ENCODE data around the gene NEK1.
A peak's percentile ranks its signal among the peaks of the same experiment; 100 is the strongest.
"Not testable (repeated sequence)": the region's sequence is repeated elsewhere in the genome, so short reads cannot be mapped to it uniquely, and the experiment has no call there.

Gene NEK1

GRCh38 chr4:169626331-169627282 is 14.2 kb upstream of the NEK1 start:
- no peak overlapping the region for H3K27ac ChIP-seq (ENCODE audit: low read depth, low read length)
- H3K79me2 ChIP-seq (ENCODE audit: control insufficient read depth, insufficient read depth, low read length, unreplicated experiment) = peaks cover 65% of the 10 kb centered on the region
- no peaks in the 10 kb centered on the region for H3K27me3 ChIP-seq (ENCODE audit: insufficient read depth, low read length)
- no peaks in the 10 kb centered on the region for H3K4me1 ChIP-seq (ENCODE audit: control insufficient read depth, insufficient read depth, low read length, unreplicated experiment)
- H2AFZ ChIP-seq (ENCODE audit: low read length, unreplicated experiment) = no peak overlapping the region
- no peak overlapping the region for H3K4me3 ChIP-seq (ENCODE audit: low read depth, low read length)
- H3K36me3 ChIP-seq (ENCODE audit: insufficient read depth, low read length) = no peaks in the 10 kb centered on the region

- H3K4me3 ChIP-seq (ENCODE audit: low read depth, low read length) = no peak overlapping the region
- no peaks in the 10 kb centered on the region for H3K36me3 ChIP-seq (ENCODE audit: insufficient read depth, low read length)
- peaks cover 69% of the 10 kb centered on the region for H3K79me2 ChIP-seq (ENCODE audit: control insufficient read depth, insufficient read depth, low read length, unreplicated experiment)
- no peak overlapping the region for H2AFZ ChIP-seq (ENCODE audit: low read length, unreplicated experiment)
- no peak overlapping the region for H3K27ac ChIP-seq (ENCODE audit: low read depth, low read length)
- no peaks in the 10 kb centered on the region for H3K4me1 ChIP-seq (ENCODE audit: control insufficient read depth, insufficient read depth, low read length, unreplicated experiment)
- H3K27me3 ChIP-seq (ENCODE audit: insufficient read depth, low read length) = no peaks in the 10 kb centered on the region
These were observed 13.5 kb upstream of the NEK1 start for GRCh38 chr4:169625886-169626285.

DNA sequence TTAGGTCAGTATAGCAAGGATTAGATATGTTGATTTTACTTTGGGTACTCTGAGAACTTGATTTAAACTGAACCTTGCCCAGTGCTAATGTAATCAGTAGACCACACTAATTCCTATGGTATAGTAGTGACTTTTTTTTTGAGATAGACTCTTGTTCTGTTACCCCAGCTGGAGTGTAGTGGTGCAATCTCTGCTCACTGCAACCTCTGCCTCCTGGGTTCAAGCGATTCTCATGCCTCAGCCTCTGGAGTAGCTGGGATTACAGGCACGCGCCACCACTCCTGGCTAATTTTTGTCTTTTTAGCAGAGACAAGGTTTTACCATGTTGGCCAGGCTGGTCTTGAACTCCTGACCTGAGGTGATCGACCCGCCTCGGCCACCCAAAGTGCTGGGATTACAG is 11.6 kb upstream of the NEK1 start:
- H3K79me2 ChIP-seq (ENCODE audit: control insufficient read depth, insufficient read depth, low read length, unreplicated experiment) = peaks cover 68% of the 10 kb centered on the region
- not testable (repeated sequence) for H3K4me1 ChIP-seq (ENCODE audit: control insufficient read depth, insufficient read depth, low read length, unreplicated experiment); H3K36me3 ChIP-seq (ENCODE audit: insufficient read depth, low read length); H3K27ac ChIP-seq (ENCODE audit: low read depth, low read length); H3K27me3 ChIP-seq (ENCODE audit: insufficient read depth, low read length); H3K4me3 ChIP-seq (ENCODE audit: low read depth, low read length); H2AFZ ChIP-seq (ENCODE audit: low read length, unreplicated experiment)

GRCh38 chr4:169622566-169622965 is 10.2 kb upstream of the NEK1 start:
- peaks cover 9% of the 10 kb centered on the region for H3K4me1 ChIP-seq (ENCODE audit: control insufficient read depth, insufficient read depth, low read length, unreplicated experiment)
- peak overlapping the region; percentile 85 for H3K4me3 ChIP-seq (ENCODE audit: low read depth, low read length)
- H3K36me3 ChIP-seq (ENCODE audit: insufficient read depth, low read length) = no peaks in the 10 kb centered on the region
- peaks cover 60% of the 10 kb centered on the region for H3K79me2 ChIP-seq (ENCODE audit: control insufficient read depth, insufficient read depth, low read length, unreplicated experiment)
- H2AFZ ChIP-seq (ENCODE audit: low read length, unreplicated experiment) = no peak overlapping the region
- no peaks in the 10 kb centered on the region for H3K27me3 ChIP-seq (ENCODE audit: insufficient read depth, low read length)
- H3K27ac ChIP-seq (ENCODE audit: low read depth, low read length) = peak overlapping the region; percentile 86

GRCh38 chr4:169621731-169622492 is 9.5 kb upstream of the NEK1 start:
- no peak overlapping the region for H2AFZ ChIP-seq (ENCODE audit: low read length, unreplicated experiment)
- H3K4me1 ChIP-seq (ENCODE audit: control insufficient read depth, insufficient read depth, low read length, unreplicated experiment) = peaks cover 9% of the 10 kb centered on the region
- H3K79me2 ChIP-seq (ENCODE audit: control insufficient read depth, insufficient read depth, low read length, unreplicated experiment) = peaks cover 54% of the 10 kb centered on the region
- H3K4me3 ChIP-seq (ENCODE audit: low read depth, low read length) = peak overlapping the region; percentile 85
- H3K27me3 ChIP-seq (ENCODE audit: insufficient read depth, low read length) = no peaks in the 10 kb centered on the region
- H3K36me3 ChIP-seq (ENCODE audit: insufficient read depth, low read length) = no peaks in the 10 kb centered on the region
- H3K27ac ChIP-seq (ENCODE audit: low read depth, low read length) = peak overlapping the region; percentile 86

DNA sequence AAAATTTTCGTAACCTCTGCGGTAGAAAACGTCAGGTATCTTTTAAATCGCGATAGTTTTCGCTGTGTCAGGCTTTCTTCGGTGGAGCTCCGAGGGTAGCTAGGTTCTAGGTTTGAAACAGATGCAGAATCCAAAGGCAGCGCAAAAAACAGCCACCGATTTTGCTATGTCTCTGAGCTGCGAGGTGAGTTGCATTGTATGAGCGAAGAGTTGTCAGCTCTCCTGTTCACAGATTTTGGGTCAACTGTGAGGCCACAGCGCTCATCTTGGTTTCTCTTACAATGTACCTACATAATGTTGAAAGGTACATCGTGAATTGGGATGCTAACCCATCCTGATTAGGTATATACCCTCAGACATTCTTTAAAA is 8.5 kb upstream of the NEK1 start:
- peak overlapping the region; percentile 85 for H3K4me3 ChIP-seq (ENCODE audit: low read depth, low read length)
- no peaks in the 10 kb centered on the region for H3K27me3 ChIP-seq (ENCODE audit: insufficient read depth, low read length)
- peak overlapping the region; percentile 86 for H3K27ac ChIP-seq (ENCODE audit: low read depth, low read length)
- H3K4me1 ChIP-seq (ENCODE audit: control insufficient read depth, insufficient read depth, low read length, unreplicated experiment) = peaks cover 9% of the 10 kb centered on the region
- H2AFZ ChIP-seq (ENCODE audit: low read length, unreplicated experiment) = no peak overlapping the region
- no peaks in the 10 kb centered on the region for H3K36me3 ChIP-seq (ENCODE audit: insufficient read depth, low read length)
- peaks cover 47% of the 10 kb centered on the region for H3K79me2 ChIP-seq (ENCODE audit: control insufficient read depth, insufficient read depth, low read length, unreplicated experiment)

DNA sequence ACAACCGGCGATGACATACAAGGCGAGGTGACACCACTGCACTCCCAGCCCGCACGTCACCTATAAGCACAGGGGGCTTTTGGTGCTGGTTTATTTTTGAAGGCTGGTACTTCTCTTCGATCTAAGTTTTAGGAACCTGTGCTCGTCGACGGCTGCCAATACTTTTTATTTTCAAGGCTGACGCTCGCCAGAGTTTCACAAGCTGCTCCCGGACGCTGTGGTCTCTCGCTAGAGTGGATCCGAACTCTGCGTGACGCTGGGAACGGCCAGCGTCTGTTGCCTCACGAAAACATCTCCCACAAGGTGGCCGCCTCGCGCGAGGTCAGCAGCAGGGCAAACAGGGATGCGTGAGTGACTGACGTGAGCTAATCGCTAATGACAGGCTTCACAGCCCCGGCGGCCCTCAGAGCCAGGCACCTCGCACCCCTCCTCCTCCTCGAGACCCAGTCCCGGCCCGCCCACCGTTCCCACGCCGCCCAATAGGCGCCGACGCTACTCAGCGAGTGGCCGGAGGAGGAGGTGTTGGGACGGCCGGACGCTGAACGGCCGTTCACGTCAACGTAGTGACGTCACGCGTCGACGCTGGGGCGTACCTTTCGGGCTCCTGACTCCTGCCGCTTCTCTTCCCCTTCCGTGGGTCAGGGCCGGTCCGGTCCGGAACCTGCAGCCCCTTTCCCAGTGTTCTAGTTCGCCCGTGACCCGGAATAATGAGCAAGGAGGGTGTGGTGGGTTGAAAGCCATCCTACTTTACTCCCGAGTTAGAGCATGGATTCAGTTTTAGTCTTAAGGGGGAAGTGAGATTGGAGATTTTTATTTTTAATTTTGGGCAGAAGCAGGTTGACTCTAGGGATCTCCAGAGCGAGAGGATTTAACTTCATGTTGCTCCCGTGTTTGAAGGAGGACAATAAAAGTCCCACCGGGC is 7.8 kb upstream of the NEK1 start, which contains the start of gene CLCN3:
Gene CLCN3 (plus strand): TSS at position 621 of the 922 bp plus-strand sequence. CDS start 15,351 bp downstream, outside the sequence.
- Histone ChIP-seq H3K4me3 (ENCODE audit: low read depth, low read length) (peak within 1 kb of the TSS; percentile 85), H3K36me3 (ENCODE audit: insufficient read depth, low read length) (no peaks in the 10 kb centered on the region), H3K27me3 (ENCODE audit: insufficient read depth, low read length) (no peaks in the 10 kb centered on the region), H3K27ac (ENCODE audit: low read depth, low read length) (peak within 1 kb of the TSS; percentile 86), H3K4me1 (ENCODE audit: control insufficient read depth, insufficient read depth, low read length, unreplicated experiment) (peaks cover 9% of the 10 kb centered on the region), H3K79me2 (ENCODE audit: control insufficient read depth, insufficient read depth, low read length, unreplicated experiment) (peaks cover 41% of the 10 kb centered on the region), H2AFZ (ENCODE audit: low read length, unreplicated experiment) (peak within 1 kb of the TSS; percentile 89)

GRCh38 chr4:169619518-169619957 is 7.2 kb upstream of the NEK1 start:
- Histone ChIP-seq H3K4me1 (ENCODE audit: control insufficient read depth, insufficient read depth, low read length, unreplicated experiment) (peaks cover 9% of the 10 kb centered on the region), H3K4me3 (ENCODE audit: low read depth, low read length) (peak overlapping the region; percentile 85), H3K27me3 (ENCODE audit: insufficient read depth, low read length) (no peaks in the 10 kb centered on the region), H2AFZ (ENCODE audit: low read length, unreplicated experiment) (peak overlapping the region; percentile 89), H3K36me3 (ENCODE audit: insufficient read depth, low read length) (no peaks in the 10 kb centered on the region), H3K27ac (ENCODE audit: low read depth, low read length) (peak overlapping the region; percentile 83), H3K79me2 (ENCODE audit: control insufficient read depth, insufficient read depth, low read length, unreplicated experiment) (peaks cover 37% of the 10 kb centered on the region)

GRCh38 chr4:169618986-169619385 is 6.6 kb upstream of the NEK1 start:
- Histone ChIP-seq H3K27me3 (ENCODE audit: insufficient read depth, low read length) (no peaks in the 10 kb centered on the region), H3K79me2 (ENCODE audit: control insufficient read depth, insufficient read depth, low read length, unreplicated experiment) (peaks cover 33% of the 10 kb centered on the region), H2AFZ (ENCODE audit: low read length, unreplicated experiment) (no peak overlapping the region), H3K27ac (ENCODE audit: low read depth, low read length) (peak overlapping the region; percentile 83; the same call in 1 of the 2 replicates), H3K4me3 (ENCODE audit: low read depth, low read length) (peak overlapping the region; percentile 85), H3K4me1 (ENCODE audit: control insufficient read depth, insufficient read depth, low read length, unreplicated experiment) (peaks cover 9% of the 10 kb centered on the region), H3K36me3 (ENCODE audit: insufficient read depth, low read length) (no peaks in the 10 kb centered on the region)

GRCh38 chr4:169618286-169618685 is 5.9 kb upstream of the NEK1 start:
- Histone ChIP-seq H3K36me3 (ENCODE audit: insufficient read depth, low read length) (no peaks in the 10 kb centered on the region), H3K4me1 (ENCODE audit: control insufficient read depth, insufficient read depth, low read length, unreplicated experiment) (peaks cover 9% of the 10 kb centered on the region), H3K27me3 (ENCODE audit: insufficient read depth, low read length) (no peaks in the 10 kb centered on the region), H2AFZ (ENCODE audit: low read length, unreplicated experiment) (peak overlapping the region; percentile 55), H3K4me3 (ENCODE audit: low read depth, low read length) (no peak overlapping the region), H3K79me2 (ENCODE audit: control insufficient read depth, insufficient read depth, low read length, unreplicated experiment) (peaks cover 26% of the 10 kb centered on the region), H3K27ac (ENCODE audit: low read depth, low read length) (no peak overlapping the region)
